OCI-LY3 (cell line): ENCODE results near the gene SNX10.

ENCODE experiments used
- EZH2phosphoT487 ChIP-seq: fragments of 200-600 bp; shearing (Covaris generic); IDR thresholded peaks from 2 replicates; pipeline ENCODE4 v1.6.1; 2018; ENCODE audit warnings: antibody characterized with exemption, mixed run types, low read depth
- TF ChIP-seq, protein P1 (sequence below): fragments of 200-600, 300-600 bp; sonication (generic); IDR thresholded peaks from 2 replicates; pipeline ENCODE4 v1.5.1; 2014; ENCODE audit warnings: antibody characterized with exemption, low read length, low read depth

DNA sequence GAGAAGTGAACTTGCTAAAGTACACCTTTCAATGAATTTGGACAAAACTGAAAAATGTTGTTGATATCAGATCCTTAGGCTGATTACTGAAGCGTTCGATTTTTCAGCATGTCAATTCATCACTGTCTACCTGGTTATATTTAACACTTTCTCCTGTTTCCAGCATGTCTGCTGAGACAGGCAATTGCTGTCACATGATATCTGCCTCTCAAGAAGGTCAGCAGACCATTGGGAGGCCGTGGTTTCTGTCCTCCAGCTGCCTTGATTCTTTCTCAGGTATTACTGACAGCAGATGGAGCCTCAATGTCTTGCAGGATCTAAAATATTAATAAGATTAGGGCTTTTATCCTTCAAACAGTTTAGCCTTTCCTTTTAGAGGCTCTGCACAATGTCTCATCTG, 127.5 kb downstream of the SNX10 start:
- TF ChIP-seq, protein P1, sequence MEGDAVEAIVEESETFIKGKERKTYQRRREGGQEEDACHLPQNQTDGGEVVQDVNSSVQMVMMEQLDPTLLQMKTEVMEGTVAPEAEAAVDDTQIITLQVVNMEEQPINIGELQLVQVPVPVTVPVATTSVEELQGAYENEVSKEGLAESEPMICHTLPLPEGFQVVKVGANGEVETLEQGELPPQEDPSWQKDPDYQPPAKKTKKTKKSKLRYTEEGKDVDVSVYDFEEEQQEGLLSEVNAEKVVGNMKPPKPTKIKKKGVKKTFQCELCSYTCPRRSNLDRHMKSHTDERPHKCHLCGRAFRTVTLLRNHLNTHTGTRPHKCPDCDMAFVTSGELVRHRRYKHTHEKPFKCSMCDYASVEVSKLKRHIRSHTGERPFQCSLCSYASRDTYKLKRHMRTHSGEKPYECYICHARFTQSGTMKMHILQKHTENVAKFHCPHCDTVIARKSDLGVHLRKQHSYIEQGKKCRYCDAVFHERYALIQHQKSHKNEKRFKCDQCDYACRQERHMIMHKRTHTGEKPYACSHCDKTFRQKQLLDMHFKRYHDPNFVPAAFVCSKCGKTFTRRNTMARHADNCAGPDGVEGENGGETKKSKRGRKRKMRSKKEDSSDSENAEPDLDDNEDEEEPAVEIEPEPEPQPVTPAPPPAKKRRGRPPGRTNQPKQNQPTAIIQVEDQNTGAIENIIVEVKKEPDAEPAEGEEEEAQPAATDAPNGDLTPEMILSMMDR = no peak
- no peak for TF ChIP-seq EZH2phosphoT487
